ENCODE measurements around the gene RPL18.

DNA sequence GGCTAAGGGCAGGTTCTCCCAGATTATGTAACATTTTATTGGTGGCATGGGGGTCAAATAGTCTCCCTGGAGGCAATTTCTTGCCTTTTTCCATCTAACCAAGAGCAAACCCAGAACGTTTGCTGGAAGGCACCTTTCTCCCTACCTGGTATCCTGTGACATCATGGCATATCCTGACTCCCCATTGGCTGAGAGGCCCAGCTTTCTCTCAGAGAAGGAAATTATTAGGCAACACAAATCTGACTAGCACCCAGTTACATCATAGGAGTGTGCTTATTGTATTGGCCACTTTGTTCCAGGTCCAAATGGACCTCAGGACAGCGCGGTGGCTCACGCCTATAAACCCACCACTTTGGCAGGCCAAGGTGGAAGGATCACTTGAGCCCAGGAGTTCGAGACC lies 40.8 kb upstream of the RPL18 start:
- TF ChIP-seq, protein P1, sequence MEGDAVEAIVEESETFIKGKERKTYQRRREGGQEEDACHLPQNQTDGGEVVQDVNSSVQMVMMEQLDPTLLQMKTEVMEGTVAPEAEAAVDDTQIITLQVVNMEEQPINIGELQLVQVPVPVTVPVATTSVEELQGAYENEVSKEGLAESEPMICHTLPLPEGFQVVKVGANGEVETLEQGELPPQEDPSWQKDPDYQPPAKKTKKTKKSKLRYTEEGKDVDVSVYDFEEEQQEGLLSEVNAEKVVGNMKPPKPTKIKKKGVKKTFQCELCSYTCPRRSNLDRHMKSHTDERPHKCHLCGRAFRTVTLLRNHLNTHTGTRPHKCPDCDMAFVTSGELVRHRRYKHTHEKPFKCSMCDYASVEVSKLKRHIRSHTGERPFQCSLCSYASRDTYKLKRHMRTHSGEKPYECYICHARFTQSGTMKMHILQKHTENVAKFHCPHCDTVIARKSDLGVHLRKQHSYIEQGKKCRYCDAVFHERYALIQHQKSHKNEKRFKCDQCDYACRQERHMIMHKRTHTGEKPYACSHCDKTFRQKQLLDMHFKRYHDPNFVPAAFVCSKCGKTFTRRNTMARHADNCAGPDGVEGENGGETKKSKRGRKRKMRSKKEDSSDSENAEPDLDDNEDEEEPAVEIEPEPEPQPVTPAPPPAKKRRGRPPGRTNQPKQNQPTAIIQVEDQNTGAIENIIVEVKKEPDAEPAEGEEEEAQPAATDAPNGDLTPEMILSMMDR (conservative IDR thresholded peaks at IDR 0.05; ENCODE audit: low read depth, low read length): no peak
- TF ChIP-seq EZH2 (IDR thresholded peaks at IDR 0.05; ENCODE audit: borderline replicate concordance, low read depth, low read length, poor library complexity, severe bottlenecking): no peak
